ENCODE results near the gene ZNF74. TPM values are rescaled to one million over a fixed set of nuclear protein-coding genes. Genes with fewer than 3 reads are reported as not detected.
A peak's percentile ranks its signal among the peaks of the same experiment; 100 is the strongest.

ZNF74 gene
- total RNA-seq, 4 donors from 2014 or later = 7.9 to 10.7 (median 9.2) TPM

GRCh38 chr22:20434773-20435172, 40.8 kb downstream of the ZNF74 start:
- no peak for DNase-seq
- H3K4me1 ChIP-seq = peaks cover 33 to 71% (median 39%) of the 10 kb centered on the region in 3 donors
- TF ChIP-seq POLR2A (IDR thresholded peaks at IDR 0.05) = no peak
- TF ChIP-seq, protein P1, sequence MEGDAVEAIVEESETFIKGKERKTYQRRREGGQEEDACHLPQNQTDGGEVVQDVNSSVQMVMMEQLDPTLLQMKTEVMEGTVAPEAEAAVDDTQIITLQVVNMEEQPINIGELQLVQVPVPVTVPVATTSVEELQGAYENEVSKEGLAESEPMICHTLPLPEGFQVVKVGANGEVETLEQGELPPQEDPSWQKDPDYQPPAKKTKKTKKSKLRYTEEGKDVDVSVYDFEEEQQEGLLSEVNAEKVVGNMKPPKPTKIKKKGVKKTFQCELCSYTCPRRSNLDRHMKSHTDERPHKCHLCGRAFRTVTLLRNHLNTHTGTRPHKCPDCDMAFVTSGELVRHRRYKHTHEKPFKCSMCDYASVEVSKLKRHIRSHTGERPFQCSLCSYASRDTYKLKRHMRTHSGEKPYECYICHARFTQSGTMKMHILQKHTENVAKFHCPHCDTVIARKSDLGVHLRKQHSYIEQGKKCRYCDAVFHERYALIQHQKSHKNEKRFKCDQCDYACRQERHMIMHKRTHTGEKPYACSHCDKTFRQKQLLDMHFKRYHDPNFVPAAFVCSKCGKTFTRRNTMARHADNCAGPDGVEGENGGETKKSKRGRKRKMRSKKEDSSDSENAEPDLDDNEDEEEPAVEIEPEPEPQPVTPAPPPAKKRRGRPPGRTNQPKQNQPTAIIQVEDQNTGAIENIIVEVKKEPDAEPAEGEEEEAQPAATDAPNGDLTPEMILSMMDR (IDR thresholded peaks at IDR 0.05) = no peak
- 91 to 92% methylated on average over 3 of the region's 3 CpGs for WGBS, 2 donors
- H3K36me3 ChIP-seq = peaks cover 0 to under 1% (median 0%) of the 10 kb centered on the region in 3 donors
- intact Hi-C loops (cut with DNase I) = no loop called here
- no peak overlapping the region for H3K27ac ChIP-seq
- peaks cover 3 to 97% (median 5%) of the 10 kb centered on the region in 4 donors for H3K27me3 ChIP-seq
- no peaks in the 10 kb centered on the region for H3K9me3 ChIP-seq
- H3K4me3 ChIP-seq = no peak overlapping the region

DNA sequence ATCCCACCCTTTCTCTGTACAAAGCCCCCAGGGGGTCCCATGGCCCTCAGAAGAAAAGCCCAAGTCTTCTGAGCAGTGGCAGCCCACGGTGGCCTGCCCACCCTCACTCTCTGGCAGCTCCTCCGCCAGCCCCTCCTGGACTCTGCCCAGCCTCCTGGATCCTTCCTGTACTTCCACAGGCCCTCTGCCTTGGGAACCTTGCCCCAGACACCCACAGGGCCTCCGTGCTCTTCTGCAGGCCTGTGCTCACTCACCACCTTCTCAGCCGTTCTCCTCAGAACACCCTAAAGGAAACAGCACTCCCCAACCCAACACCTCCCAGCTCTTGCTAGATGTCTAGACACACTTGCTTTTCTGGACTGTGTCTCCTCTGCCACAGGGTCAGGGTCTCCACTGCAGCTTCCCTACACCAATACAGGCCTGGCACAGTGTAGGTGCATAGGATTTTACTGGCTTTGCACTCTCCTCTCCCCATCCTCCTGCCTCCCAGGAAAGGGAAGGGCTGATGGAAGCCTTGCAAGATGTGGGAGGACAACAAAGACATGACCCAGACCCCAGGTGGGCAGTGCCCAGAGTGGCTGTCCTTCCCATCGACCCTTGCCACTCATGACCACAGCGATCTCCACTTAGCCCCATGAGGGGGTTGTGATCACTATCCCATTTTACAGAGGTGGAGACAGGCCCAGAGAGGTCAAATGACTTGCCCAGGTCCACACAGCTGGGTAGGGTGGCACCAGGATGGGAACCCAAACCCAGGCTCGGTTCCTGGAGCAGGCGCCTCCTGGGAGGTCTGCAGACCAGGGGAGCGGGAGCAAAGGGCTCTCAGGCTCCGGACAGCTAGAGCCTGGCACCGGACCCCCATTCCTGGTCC, 41.7 kb downstream of the ZNF74 start:
- 84 to 87% methylated on average over 4 to 6 of the region's 11 CpGs for WGBS, 2 donors
- H3K27me3 ChIP-seq = peaks cover 3 to 88% (median 5%) of the 10 kb centered on the region in 4 donors
- no peaks in the 10 kb centered on the region for H3K9me3 ChIP-seq
- H3K4me3 ChIP-seq = peak overlapping the region; percentile 36 to 70 (median 59)
- no peaks in the 10 kb centered on the region for H3K36me3 ChIP-seq
- intact Hi-C loops (cut with DNase I) = no loop called here
- no peak for DNase-seq
- peaks cover 24 to 62% (median 30%) of the 10 kb centered on the region in 3 donors for H3K4me1 ChIP-seq
- peak overlapping the region in 2 of 4 donors; percentile 89 to 93 for H3K27ac ChIP-seq
- TF ChIP-seq POLR2A (IDR thresholded peaks at IDR 0.05) = no peak
- TF ChIP-seq, protein P1 (IDR thresholded peaks at IDR 0.05) = no peak

- Histone ChIP-seq H3K27me3 (peaks cover 3 to 82% (median 5%) of the 10 kb centered on the region in 4 donors), H3K4me3 (peak overlapping the region; percentile 36 to 70 (median 59)), H3K27ac (peak overlapping the region; percentile 76 to 93 (median 84)), H3K4me1 (peaks cover 18 to 57% (median 26%) of the 10 kb centered on the region in 3 donors), H3K36me3 (no peaks in the 10 kb centered on the region), H3K9me3 (no peaks in the 10 kb centered on the region)
- intact Hi-C loops (cut with DNase I) = no loop called here
- WGBS, 2 donors = 0% methylated on average over 18 of the region's 56 CpGs; no CpG with 5 or more reads in 1 of the 2 donors
- TF ChIP-seq POLR2A (IDR thresholded peaks at IDR 0.05) = no peak
- TF ChIP-seq, protein P1 (IDR thresholded peaks at IDR 0.05) = no peak
- DNase-seq = no peak
Observed at GRCh38 chr22:20436307-20436767, 42.4 kb downstream of the ZNF74 start.

DNA sequence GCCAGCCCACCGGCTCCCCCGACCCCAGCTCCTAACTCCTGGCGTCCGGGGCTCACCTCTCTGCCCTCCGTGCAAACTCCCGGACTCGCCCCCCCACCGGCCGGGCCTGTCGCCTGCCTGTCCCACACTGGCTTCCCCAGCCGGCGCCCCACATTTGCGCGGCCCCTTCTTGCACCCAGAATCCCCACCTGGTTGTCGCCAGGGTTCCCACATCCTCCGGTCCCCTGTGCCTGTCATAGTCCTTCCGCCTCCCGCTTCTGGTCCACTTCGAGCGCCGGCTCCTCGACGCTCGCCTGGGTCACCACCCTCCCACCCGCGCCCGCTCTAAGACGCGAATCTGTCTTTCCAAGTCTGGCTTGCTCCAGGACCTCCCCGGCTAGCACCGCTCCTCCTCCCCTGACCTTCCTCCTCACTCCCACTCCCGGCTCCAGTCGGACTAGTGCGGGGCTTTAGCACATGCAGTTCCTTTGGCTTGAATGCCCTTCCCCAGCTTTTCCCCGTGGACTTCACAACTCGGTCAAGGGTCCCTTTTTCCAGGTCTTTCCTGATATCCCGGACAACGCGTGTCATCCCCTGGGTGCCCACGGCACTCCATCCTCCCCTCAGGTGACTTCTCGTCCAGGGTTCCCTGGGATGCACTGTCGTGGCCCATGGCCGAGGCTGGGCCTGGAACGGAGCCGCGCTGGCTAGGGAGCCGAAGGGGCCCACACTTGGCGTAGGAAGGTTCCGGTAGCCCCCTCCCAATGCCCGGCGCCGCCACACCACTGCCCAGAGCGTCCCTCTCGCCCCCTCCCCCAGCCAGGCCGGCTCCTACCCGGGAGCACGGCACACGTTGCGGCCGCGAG, 43.0 kb downstream of the ZNF74 start:
- H3K9me3 ChIP-seq = no peaks in the 10 kb centered on the region
- WGBS, 2 donors = 1 to 6% methylated on average over 15 to 38 of the region's 61 CpGs
- peak overlapping the region; percentile 36 to 70 (median 59) for H3K4me3 ChIP-seq
- TF ChIP-seq, protein P1 (IDR thresholded peaks at IDR 0.05) = no peak
- TF ChIP-seq POLR2A (IDR thresholded peaks at IDR 0.05) = no peak
- H3K4me1 ChIP-seq = peaks cover 13 to 55% (median 23%) of the 10 kb centered on the region in 3 donors
- H3K27me3 ChIP-seq = peaks cover 2 to 75% (median 5%) of the 10 kb centered on the region in 4 donors
- H3K27ac ChIP-seq = peak overlapping the region; percentile 76 to 93 (median 84)
- H3K36me3 ChIP-seq = peaks cover 0 to 4% (median 0%) of the 10 kb centered on the region in 3 donors
- intact Hi-C loops (cut with DNase I) = no loop called here
- DNase-seq = no peak
